Inflammatory macrophage (primary cell): ENCODE results near the gene IGFL4.

Experiments
- DNase-seq, 2 donors: peaks; one replicate each; pipeline ENCODE4 v3.0.0-alpha.2; 2020 to 2022
- total RNA-seq, 18 experiments: gene quantifications; one replicate each; lab custom pipeline; 2026; ENCODE audit warnings: mixed read lengths in 6 of 18, inconsistent platforms in 2 of 18; lab: John Stamatoyannopoulos, UW

The IGFL4 gene
- total RNA-seq: 0 to 0.13 (median 0) reads per million in 18 experiments

- DNase-seq: no peak
Measured at GRCh38 chr19:46040952-46041500, at the start of gene IGFL4. Gene IGFL4, minus strand, starts transcription at chr19:46041002. Its CDS starts 40 bp downstream, at chr19:46040962.

DNA sequence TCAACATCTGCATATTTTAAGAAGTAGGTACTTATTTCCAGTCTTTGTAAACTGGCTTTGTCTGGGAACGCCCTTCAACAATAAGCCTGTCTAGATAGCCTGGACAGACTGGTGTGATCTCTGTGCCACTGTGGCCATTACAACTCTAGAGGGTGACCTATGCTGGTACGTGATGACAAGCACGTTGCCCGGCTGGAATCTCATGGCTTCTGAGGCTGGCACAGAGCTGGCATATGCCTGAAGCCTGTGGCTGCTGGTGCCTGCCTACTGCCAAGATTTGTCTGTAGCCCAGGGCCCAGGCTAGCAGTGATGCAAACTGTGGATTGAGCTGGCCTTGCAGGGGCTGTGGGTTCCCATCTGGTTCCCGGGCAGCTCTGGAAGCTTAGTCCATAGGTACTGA lies 49.6 kb upstream of the IGFL4 start:
- no peak for DNase-seq

DNA sequence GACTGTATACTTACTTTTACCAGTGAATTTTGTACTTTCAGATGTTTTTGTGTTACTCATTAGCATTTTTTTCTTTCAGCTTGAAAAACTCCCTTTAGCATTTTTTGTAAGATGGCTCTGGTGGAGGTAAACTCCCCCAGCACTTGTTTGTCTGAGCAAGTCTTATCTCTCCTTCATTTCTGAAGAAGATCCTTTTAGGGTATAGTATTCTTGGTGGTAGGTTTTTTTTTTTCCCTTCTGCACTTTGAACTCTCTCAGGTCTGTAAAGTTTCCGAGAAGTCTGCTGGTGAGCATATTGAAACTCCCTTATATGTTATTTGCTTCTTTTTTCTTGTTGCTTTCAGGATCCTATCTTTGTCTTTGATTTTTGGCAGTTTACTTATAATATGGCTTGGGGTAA lies 48.6 kb upstream of the IGFL4 start:
- DNase-seq: no peak

DNA sequence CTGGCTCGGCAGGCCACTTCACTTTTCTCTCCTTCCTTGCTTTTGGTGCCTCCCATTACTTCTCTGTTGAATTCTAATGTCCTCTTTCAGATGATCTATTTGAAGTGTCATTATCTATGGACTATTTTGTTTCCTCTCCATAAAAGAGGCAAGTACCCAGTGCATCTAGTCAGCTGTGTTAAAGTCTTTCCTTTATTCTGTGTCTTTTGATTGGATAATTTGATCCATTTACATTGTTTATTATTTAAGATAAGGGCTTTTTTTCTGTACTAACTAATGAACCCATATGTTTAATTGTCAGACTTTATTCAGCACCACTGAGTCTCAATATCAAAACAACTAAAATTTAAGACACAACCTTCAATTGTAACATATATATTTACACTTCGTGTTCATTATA lies 47.3 kb upstream of the IGFL4 start:
- DNase-seq: no peak

DNA sequence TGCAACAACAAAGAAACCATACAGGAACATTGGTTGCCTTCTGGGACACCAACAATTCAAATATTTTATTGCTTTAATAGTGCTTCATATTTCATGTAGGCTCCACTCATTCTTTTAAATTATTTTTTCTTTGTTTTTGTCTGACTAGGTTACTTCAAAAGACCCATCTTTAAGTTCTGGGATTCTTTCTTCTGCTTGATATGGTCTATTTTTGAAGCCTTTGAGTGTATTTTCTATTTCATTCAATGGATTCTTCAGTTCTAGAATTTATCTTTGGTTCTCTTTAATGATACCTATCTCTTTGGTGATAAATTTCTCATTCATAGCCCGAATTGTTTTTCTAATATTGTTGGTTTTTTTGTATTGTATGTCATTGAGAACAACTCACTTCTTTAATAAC lies 45.1 kb upstream of the IGFL4 start:
- DNase-seq: no peak

GRCh38 chr19:46082728-46083050 lies 41.9 kb upstream of the IGFL4 start:
- DNase-seq: no peak

- DNase-seq: peak; percentile 40 to 60
Measured at GRCh38 chr19:46081928-46082727, 41.3 kb upstream of the IGFL4 start.

DNA sequence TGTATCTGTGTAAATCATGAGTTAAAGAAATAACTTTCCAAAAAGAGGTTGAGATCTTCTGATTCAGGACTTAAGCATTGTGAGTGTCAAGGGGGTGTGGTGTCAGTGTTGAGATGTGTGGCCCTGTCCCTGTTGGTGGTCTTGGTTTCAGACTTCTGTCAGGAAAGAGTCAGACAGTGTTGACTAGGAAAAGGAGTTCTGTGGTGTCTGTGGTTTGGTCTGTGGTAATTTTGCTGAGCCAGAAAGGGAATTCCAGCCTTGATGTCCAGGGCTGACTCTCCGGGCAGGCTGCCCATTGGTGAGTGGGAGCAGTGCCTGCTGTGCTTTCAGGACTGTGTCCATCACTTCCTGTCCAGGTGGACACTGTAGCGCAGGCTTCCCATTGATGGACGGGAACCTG lies 39.8 kb upstream of the IGFL4 start:
- DNase-seq: no peak

GRCh38 chr19:46079576-46079975 lies 38.8 kb upstream of the IGFL4 start:
- DNase-seq: no peak

GRCh38 chr19:46078573-46079332 lies 38.0 kb upstream of the IGFL4 start:
- peak; percentile 25 to 28 for DNase-seq

- DNase-seq: no peak
Measured at GRCh38 chr19:46077815-46078167, 37.0 kb upstream of the IGFL4 start.

DNA sequence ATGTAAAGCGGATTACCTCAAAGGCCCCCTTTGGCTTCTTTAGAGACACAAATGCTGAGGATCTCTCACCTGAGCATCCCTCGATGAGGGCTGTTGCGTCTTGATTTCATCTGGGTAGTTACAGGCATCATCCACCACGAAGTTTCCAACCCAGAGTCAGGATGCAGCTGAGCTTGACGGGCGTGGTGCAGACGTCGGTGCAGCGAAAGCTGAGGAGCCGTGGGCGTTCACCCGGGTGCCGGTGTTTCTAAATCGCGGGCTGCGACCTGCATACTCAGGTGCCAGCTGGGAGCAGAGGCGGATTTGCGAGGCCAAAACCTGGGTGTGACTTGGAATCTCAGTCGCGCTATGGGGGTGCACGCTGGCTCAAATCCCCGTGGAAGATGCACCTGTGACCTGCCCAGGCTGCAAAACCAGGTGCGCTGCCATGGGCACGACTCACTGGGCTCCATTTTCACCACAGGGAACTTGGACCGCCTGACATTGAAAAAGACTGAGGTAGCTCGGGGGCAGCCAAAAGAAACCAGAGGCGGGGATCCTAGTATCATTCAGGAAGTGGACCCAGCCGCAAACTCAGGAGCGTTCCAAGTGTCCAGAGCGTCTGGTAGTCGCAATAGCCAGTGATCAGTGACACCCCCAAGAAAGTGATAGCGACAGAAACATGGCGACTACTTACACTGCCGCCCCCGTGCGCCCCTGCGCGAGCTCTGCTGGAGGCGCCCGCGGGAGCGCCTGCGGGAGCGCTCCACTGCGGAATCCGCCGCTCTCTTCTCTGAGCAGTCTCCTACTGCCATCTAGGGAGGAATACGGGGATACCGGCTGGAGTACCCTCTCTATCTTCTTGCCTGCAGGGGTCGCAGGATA lies 36.4 kb upstream of the IGFL4 start:
- DNase-seq: peak; percentile 75 to 77

- peak in 1 of 2 donors; percentile 35 for DNase-seq
Measured at GRCh38 chr19:46076031-46076880, 35.5 kb upstream of the IGFL4 start.

DNA sequence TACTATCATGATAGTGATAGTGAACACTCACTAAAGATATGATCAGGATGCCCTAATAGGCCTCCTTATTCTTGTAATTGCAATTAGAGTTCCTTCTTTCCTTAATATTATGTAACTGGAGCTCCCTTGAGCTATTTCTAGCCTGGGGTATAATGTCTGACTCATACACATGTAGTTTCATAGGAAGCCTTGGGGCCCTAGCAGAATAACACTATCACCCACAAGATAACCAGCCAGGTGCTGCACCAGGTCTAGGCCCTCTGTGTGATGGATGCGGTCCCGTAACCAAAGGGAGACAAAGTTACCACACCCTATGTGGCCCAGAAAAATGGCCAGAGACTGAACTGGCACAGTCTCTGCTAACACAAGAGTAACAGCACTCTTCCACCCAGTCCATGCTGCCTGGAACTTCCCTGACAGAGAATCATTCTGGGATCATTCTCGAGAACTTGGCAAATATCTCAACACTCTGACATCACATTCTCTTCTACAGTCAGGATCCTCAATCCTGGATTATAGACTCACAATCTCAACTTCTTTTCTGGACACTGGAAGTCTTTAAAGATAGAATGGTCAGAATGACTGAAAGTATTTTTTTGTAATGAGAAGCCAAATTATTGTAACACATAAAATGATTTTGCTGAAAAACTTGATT lies 32.6 kb upstream of the IGFL4 start:
- peak; percentile 9 to 21 for DNase-seq

DNA sequence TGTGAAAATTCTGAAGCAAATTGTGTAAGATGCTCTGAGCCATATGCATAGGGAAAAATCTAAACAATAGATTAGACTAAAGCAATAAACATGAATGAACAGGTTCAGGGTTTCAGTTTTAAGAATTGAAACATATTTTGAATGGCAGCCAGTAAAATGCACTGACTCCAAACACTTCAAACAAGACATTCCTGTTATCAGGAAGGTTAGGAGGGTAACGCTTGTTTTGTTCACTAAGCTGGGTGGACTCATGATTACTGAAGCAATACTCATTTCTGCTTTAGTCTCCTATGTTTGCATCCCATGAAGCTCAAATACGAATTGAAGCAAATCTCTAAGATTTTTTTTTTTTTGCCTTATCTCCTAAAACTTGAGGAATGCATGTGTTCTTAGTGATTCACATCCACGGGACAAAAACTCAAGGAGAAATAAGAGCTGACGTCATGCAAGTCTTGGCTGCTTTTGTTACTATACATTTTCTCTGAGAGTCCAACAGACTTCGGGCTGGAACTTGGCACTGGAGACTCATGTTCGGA lies 29.1 kb upstream of the IGFL4 start:
- no peak for DNase-seq

DNA sequence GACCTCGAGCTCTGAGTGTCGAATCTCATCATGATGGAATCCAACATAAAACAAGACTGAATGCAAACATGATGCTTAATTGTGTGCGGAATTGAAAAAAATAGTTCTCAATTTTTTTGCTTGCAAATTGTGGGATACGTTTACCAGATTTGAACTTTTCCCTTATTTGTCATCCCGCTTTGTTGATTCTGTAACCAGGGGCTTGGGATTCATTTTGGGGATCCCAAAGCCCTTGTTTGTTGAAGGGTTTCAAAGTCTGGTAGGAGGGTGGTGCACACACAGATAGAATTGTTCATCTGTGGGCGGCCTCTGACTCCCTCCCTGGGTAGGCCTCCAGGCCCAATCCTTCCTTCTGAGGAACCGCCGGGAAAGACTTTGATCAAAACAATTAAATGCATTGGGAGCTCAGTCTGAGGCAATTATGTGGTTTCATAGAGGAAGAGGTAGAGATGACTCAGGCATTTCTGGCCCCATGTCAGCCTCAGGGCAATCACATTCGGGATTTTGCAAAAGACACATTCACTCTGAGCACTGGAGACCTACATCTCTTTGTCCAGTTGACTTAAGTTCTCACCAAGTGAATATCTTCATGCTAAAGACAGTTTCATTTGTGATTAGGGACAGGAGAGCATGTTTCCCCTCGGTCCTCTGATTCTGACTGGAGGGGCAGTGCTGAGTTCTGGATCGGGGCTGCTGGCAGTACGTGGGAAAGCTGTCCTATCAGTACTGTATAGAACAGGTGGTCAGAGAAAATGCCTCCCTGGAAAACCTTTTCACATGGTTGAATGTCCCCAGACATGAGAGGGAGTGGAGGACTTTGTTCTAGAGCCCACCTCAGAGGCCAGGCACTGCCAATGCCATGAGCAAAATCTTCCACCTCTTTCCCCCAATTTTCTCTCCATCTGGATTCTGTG lies 27.8 kb upstream of the IGFL4 start:
- peak; percentile 73 to 76 for DNase-seq

GRCh38 chr19:46067691-46068090 lies 26.9 kb upstream of the IGFL4 start:
- no peak for DNase-seq

DNA sequence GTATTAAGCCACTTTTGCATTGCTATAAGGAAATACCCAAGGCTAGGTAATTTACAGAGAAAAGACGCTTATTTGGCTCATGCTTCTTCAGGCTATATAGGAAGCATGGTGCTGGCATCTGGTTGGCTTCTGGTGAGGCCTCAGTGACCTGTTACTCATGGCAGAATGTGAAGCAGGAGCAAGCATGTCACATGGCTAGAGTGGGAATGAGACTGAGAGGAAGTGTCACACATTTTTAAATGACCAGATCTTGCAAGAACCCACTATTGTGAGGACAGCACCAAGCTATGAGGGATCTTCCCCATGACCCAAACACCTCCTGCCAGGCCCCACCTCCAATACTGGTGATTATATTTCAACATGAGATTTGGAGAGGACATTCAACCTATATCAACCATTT lies 25.7 kb upstream of the IGFL4 start:
- peak; percentile 41 to 71 for DNase-seq

- DNase-seq: no peak
Measured at GRCh38 chr19:46065486-46066071, 24.8 kb upstream of the IGFL4 start.
